Endothelial cell of umbilical vein (primary cell): ENCODE data around the gene APLP2. TPM values are rescaled to one million over a fixed set of nuclear protein-coding genes. Genes with fewer than 3 reads are reported as not detected.

Source experiments
- BruUV-seq: library from RNA; stranded (reverse); fragments of 400-500 nt; replicated peaks from 2 replicates; lab custom pipeline; 2021; lab: Mats Ljungman, UMichigan
- CTCF ChIA-PET: fragments of 300-600, 350-600 bp; sonication (Branson Sonifier 250); formaldehyde crosslinking; loops from one replicate; lab custom pipeline; 2021; ENCODE audit warnings: antibody characterized with exemption, inconsistent platforms; lab: Charles Lee
- POLR2A ChIA-PET: fragments of 300-600, 350-600 bp; sonication (Branson Sonifier 250); formaldehyde crosslinking; loops from one replicate; lab custom pipeline; 2021; ENCODE audit warnings: antibody characterized with exemption, inconsistent platforms; lab: Charles Lee
- DNase-seq: peaks from one replicate; pipeline ENCODE4 v3.0.0-alpha.2; 2011; ENCODE audit warnings: low read depth, low spot score
- FAIRE-seq: peaks from 2 replicates; lab custom pipeline; 2011; peaks lifted over from hg19 to GRCh38; lab: Jason Lieb, UNC
- H2AFZ ChIP-seq: 2 replicates; pipeline ENCODE4 v1.6.0; 2012; ENCODE audit warnings: low read depth, low read length, control low read depth, inconsistent platforms
- H3K27ac ChIP-seq: 2 replicates; pipeline ENCODE4 v1.5.1; 2011; ENCODE audit warnings: low read depth, mild to moderate bottlenecking, control low read depth, low read length, moderate library complexity; ENCODE audit not compliant: insufficient read depth
- H3K27me3 ChIP-seq, 2 experiments: 2 replicates each; pipeline versions ENCODE4 v1.6.0 to v1.6.1; 2011; ENCODE audit warnings: low read length in 2 of 2, mixed read lengths in 1 of 2; ENCODE audit not compliant: control insufficient read depth in 2 of 2, insufficient read depth in 2 of 2
- H3K36me3 ChIP-seq, 2 experiments: 2 replicates in 1 of 2; 3 replicates in 1 of 2; pipeline ENCODE4 v1.5.1; 2011; ENCODE audit warnings: low read length in 2 of 2, mild to moderate bottlenecking in 1 of 2, moderate library complexity in 1 of 2; ENCODE audit not compliant: control insufficient read depth in 2 of 2, insufficient read depth in 2 of 2; ENCODE audit errors: extremely low read depth in 1 of 2
- H3K4me1 ChIP-seq: 3 replicates; pipeline ENCODE4 v1.5.1; 2011; ENCODE audit warnings: mild to moderate bottlenecking, low read length; ENCODE audit not compliant: control insufficient read depth, insufficient read depth; ENCODE audit errors: extremely low read depth
- H3K4me2 ChIP-seq: 2 replicates; pipeline ENCODE4 v1.6.1; 2011; ENCODE audit warnings: low read length, control low read depth, mixed read lengths; ENCODE audit not compliant: insufficient read depth
- H3K4me3 ChIP-seq, 3 experiments: fragments of 200-600 bp in 1 of 3; sonication (generic), shearing (Covaris generic) in 1 of 3; replicated peaks in 1 of 3; 2 replicates each; pipeline ENCODE4 v1.5.1; 2011 to 2016; ENCODE audit warnings: control low read depth in 3 of 3, low read length in 3 of 3, mild to moderate bottlenecking in 2 of 3, inconsistent platforms in 1 of 3, low read depth in 1 of 3, moderate library complexity in 1 of 3; ENCODE audit not compliant: insufficient read depth in 1 of 3
- H3K79me2 ChIP-seq: 2 replicates; pipeline ENCODE4 v1.6.0; 2012; ENCODE audit warnings: low read length, inconsistent platforms; ENCODE audit not compliant: control insufficient read depth, insufficient read depth
- H3K9ac ChIP-seq: replicated peaks from 2 replicates; pipeline ENCODE3; 2011; ENCODE audit warnings: low read length, control low read depth; ENCODE audit not compliant: insufficient read depth; ENCODE audit errors: extremely low read depth
- H3K9me1 ChIP-seq: replicated peaks from 3 replicates; pipeline ENCODE4 v1.6.0; 2011; ENCODE audit warnings: mild to moderate bottlenecking, low read length; ENCODE audit not compliant: control insufficient read depth, insufficient read depth; ENCODE audit errors: extremely low read depth
- H3K9me3 ChIP-seq: replicated peaks from 2 replicates; pipeline ENCODE4 v1.5.1; 2012; ENCODE audit warnings: low read length, inconsistent platforms; ENCODE audit not compliant: control insufficient read depth, insufficient read depth
- H4K20me1 ChIP-seq: replicated peaks from 2 replicates; pipeline ENCODE3; 2011; ENCODE audit warnings: mild to moderate bottlenecking, low read length; ENCODE audit not compliant: control insufficient read depth, insufficient read depth; ENCODE audit errors: extremely low read depth
- CTCF ChIP-seq, 2 donors: IDR thresholded peaks; 1 replicate in 1 of 2; 2 replicates in 1 of 2; pipeline ENCODE4 v1.5.1; 2011; ENCODE audit warnings: low read length in 2 of 2, mild to moderate bottlenecking in 2 of 2, moderate library complexity in 2 of 2, control low read depth in 1 of 2, inconsistent platforms in 1 of 2, low read depth in 1 of 2; ENCODE audit not compliant: insufficient read depth in 1 of 2; ENCODE audit errors: extremely low read depth in 1 of 2
- EZH2 ChIP-seq: IDR thresholded peaks from 2 replicates; pipeline ENCODE4 v1.6.1; 2012; ENCODE audit warnings: borderline replicate concordance, low read depth, mild to moderate bottlenecking, moderate library complexity, low read length, inconsistent platforms; ENCODE audit not compliant: severe bottlenecking
- FOS ChIP-seq: IDR thresholded peaks from 2 replicates; pipeline ENCODE4 v1.6.1; 2011; ENCODE audit warnings: mild to moderate bottlenecking, low read length, moderate library complexity, borderline replicate concordance; ENCODE audit not compliant: insufficient read depth
- GATA2 ChIP-seq: IDR thresholded peaks from 2 replicates; pipeline ENCODE4 v1.7.0; 2011; ENCODE audit warnings: low read depth, mild to moderate bottlenecking, moderate library complexity, mixed read lengths, low read length; ENCODE audit not compliant: insufficient read length, insufficient read depth
- MAX ChIP-seq: IDR thresholded peaks from 2 replicates; pipeline ENCODE4 v1.6.1; 2011; ENCODE audit not compliant: insufficient read depth, insufficient read length
- MYC ChIP-seq: IDR thresholded peaks from one replicate; pipeline ENCODE4 v1.6.1; 2011; ENCODE audit warnings: mild to moderate bottlenecking, low read depth, low read length
- POLR2A ChIP-seq: IDR thresholded peaks from 2 replicates; pipeline ENCODE4 v1.6.1; 2012; ENCODE audit warnings: low read depth, mild to moderate bottlenecking, control low read depth, low read length
- POLR2AphosphoS5 ChIP-seq: IDR thresholded peaks from 2 replicates; pipeline ENCODE4 v1.6.1; 2012; ENCODE audit warnings: low read depth, mild to moderate bottlenecking, control low read depth, low read length, moderate library complexity; ENCODE audit not compliant: insufficient read depth
- dilution Hi-C: fragments of 300-500 bp; cut with MboI; formaldehyde crosslinking; loops from one replicate; pipeline ENCODE4 v1.15.0; 2019; ENCODE audit warnings: low sequenced_read_pairs; ENCODE audit not compliant: extremely low pct_ligation_motif_present
- intact Hi-C: fragments of 100-400 bp; cut with micrococcal nuclease; formaldehyde crosslinking; loops from one replicate; pipeline ENCODE4 v1.10.0; 2022
- polyA plus RNA-seq, 4 experiments: library from polyadenylated mRNA; depleted of rRNA in 3 of 4; stranded (reverse) in 3 of 4; unstranded in 1 of 4; fragments of >200 nt; gene quantifications; 2 replicates each; pipeline versions ENCODE4 v1.2.1 to v1.2.3, GENCODE V29; 2011 to 2012; ENCODE audit warnings: missing spikeins in 1 of 4
- total RNA-seq: library from RNA; stranded (reverse); gene quantifications from 2 replicates; pipeline ENCODE4 v1.2.3, GENCODE V29; 2021

Gene APLP2
- total and polyA plus RNA-seq, 2 donors (not counting 3 experiments of a cell fraction or from before 2014, with no cell fraction given), result 493 to 543 TPM

- FAIRE-seq (no peak), DNase-seq (no peak)
- H3K9ac ChIP-seq, result no peak overlapping the region
- no TSS peak for BruUV-seq
- CTCF ChIA-PET, result interaction anchor here (1.5 kb wide), 1 partner anchor 33 kb away, joined by 3 read pairs; no protein-coding TSS in a partner anchor
- H3K9me3 ChIP-seq, result no peaks in the 10 kb centered on the region
- dilution Hi-C loops (no loop called here), intact Hi-C loops (no loop called here)
- H3K4me2 ChIP-seq, result no peak overlapping the region
- H4K20me1 ChIP-seq, result no peaks in the 10 kb centered on the region
- no peak overlapping the region for H2AFZ ChIP-seq
- H3K9me1 ChIP-seq, result no peaks in the 10 kb centered on the region
- no peak overlapping the region for H3K27ac ChIP-seq
- no peak for TF ChIP-seq MYC
- no peak for TF ChIP-seq POLR2A
- TF ChIP-seq POLR2AphosphoS5, result no peak
- TF ChIP-seq FOS, result no peak
- TF ChIP-seq EZH2, result no peak
- no peak for TF ChIP-seq MAX
- TF ChIP-seq CTCF (IDR thresholded peaks at IDR 0.05; ENCODE audit: extremely low read depth in 1 of 2, insufficient read depth in 1 of 2, low read depth in 1 of 2, low read length in 2 of 2), result no peak
- TF ChIP-seq GATA2, result no peak
- H3K27me3 ChIP-seq, result no peaks in the 10 kb centered on the region
- no peak overlapping the region for H3K4me3 ChIP-seq
- no peaks in the 10 kb centered on the region for H3K4me1 ChIP-seq
- POLR2A ChIA-PET, result no interaction called here
- H3K36me3 ChIP-seq, result no peaks in the 10 kb centered on the region
- no peaks in the 10 kb centered on the region for H3K79me2 ChIP-seq
These were observed 110.8 kb downstream of the APLP2 start for GRCh38 chr11:130180491-130180890.
